ENCODE results near the gene AKR1B15.

The AKR1B15 gene

GRCh38 chr7:134619627-134620331, 70.9 kb downstream of the AKR1B15 start:
- no peak for DNase-seq

DNA sequence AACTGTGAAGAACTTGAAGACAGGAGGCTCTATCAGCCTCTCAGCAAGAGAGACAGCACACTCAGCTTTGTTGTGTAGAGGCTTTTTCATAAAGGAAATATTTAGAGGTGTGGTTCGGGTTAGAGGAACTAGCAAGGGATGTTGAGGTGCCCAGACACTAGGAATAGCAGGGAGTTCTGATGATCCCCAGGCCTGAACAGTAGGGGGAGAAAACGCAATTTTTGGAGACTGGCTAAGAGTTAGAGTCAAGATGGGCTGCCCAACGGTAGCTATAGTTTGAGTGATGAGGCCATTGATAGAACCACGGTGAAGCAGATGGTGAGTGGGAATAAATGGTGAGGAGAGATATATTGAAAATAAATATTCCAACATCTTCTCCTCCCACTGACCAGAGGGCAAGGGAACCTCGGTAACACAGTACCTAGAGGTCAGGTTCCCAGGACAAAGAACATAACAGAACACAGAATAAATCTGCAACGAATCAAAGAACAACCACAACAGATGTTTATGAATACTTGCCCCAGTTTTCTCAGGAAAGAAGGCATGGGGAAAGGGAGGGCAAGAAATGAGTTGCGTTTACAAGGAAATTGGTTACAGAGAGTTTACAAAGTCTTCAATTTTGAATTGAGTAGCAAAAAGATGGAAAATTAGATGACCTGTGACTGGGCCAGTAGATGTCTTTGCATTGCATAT, 73.5 kb downstream of the AKR1B15 start:
- no peak for DNase-seq

- DNase-seq = no peak
These were observed 74.3 kb downstream of the AKR1B15 start for GRCh38 chr7:134623193-134623592.

DNA sequence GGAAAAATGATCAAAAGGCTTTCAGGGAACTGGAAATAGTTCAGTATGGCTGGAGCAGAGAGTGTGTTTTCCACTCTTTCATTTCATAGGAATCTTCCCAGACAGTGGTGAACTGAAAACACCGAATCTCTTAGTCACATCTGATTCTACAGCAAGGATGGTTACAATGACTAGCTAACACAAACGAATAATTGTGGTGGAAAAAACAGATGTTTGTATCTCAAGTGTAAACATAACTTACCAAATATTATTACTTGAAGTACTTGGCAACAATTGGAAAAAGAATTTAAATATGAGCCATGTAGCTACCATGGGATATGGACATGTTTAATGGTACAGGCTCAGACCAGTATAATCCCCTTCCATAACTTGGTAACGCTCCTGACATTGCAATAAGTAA, 76.6 kb downstream of the AKR1B15 start:
- no peak for DNase-seq

GRCh38 chr7:134627109-134627774, 78.3 kb downstream of the AKR1B15 start:
- DNase-seq = no peak

- no peak for DNase-seq
These were observed 78.9 kb downstream of the AKR1B15 start for GRCh38 chr7:134627775-134628153.

- no peak for DNase-seq
These were observed 80.5 kb downstream of the AKR1B15 start for GRCh38 chr7:134629445-134629844.
